Activated CD4-positive, CD25-positive, alpha-beta regulatory T cell (primary cell): Measurements from ENCODE around the gene RRP15.

Source experiments
- DNase-seq, 4 experiments: peaks; one replicate each; lab custom pipeline; 2025; lab: John Stamatoyannopoulos, UW

RRP15 gene

GRCh38 chr1:218284917-218285635 lies at the start of gene RRP15:
RRP15 (plus strand) TSS chr1:218285293; CDS start chr1:218285317, 24 bp downstream.
- DNase-seq, result peak; percentile 68 to 84 (median 72)

DNA sequence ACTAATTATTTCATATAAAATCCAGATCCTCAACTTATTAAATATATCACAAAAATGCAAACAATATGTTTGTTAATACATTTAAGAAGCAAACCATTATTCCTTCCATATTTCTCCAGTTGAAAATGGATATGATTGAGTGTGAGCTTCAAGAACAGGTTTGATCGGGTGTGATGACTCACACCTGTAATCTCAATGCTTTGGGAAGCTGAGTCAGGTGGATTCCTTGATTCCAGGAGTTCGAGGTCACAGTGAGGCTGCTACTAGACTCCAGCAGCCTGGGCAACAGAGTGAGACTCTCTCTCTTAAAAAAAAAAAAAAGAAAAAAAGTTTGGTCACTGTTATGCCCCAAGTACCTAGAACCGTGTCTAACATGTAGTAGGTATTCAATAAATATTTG lies 42.9 kb upstream of the RRP15 start:
- DNase-seq, result no peak

GRCh38 chr1:218247339-218247738 lies 37.8 kb upstream of the RRP15 start:
- no peak for DNase-seq

- no peak for DNase-seq
Observed at GRCh38 chr1:218249338-218250140, 35.6 kb upstream of the RRP15 start.

GRCh38 chr1:218250492-218250891 lies 34.6 kb upstream of the RRP15 start:
- no peak for DNase-seq

- DNase-seq, result no peak
Observed at GRCh38 chr1:218254296-218254946, 30.7 kb upstream of the RRP15 start.

DNA sequence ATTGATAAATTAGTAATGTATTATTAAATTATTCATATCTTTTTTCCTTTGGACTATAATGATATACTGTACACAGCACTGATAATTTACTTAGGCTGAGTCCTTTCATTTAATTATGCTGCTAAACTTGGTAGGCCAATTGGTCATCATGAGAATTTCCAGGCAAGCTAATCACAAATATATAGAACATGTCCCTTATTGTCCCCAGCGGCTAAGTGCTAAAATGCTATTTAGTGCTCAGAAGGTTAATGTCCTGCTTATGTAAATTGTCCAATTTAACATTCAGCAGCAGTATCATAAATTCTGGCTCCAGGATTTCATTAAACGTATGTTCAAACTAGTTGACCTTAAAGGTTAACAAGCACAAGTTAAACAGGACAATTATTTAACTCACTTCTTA lies 30.0 kb upstream of the RRP15 start:
- no peak for DNase-seq

GRCh38 chr1:218257371-218257770 lies 27.7 kb upstream of the RRP15 start:
- DNase-seq, result no peak

DNA sequence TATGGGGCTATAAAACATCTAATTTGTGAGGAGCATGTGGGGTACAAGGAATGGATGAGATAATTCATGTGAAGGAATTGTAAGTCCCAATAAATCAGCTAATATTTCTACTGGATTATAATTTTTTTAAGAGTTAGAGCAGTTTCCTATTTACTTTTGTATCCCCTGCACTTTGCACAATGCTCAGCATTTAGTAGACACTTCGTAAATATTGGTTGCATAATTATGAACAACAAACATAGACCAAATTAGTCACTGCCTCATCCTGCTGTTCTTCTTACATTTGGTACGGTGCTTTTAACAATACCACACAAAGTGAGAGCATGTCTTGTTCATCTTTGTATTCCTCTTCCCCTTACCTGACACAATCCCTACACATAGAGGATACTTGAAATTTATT lies 27.1 kb upstream of the RRP15 start:
- no peak for DNase-seq

GRCh38 chr1:218259339-218259738 lies 25.8 kb upstream of the RRP15 start:
- DNase-seq, result no peak

DNA sequence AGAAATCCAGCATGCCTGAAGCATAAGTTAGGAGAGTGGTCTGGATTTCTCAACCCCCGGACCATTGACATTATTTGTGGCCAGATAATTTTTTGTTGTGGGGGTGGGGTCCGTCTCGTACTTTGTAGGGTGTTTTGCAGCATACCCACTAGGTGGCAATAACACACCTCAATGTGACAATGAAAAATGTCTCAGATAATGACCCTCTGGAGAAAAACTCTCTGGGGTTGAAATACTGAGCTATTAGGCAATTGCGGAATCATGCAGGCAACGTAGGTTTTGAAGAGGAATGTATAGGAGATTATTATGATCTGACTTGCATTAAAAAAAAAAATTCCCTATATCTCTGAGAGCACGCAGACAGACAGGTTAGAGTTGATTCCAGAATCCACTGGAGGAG lies 25.3 kb upstream of the RRP15 start:
- no peak for DNase-seq

DNA sequence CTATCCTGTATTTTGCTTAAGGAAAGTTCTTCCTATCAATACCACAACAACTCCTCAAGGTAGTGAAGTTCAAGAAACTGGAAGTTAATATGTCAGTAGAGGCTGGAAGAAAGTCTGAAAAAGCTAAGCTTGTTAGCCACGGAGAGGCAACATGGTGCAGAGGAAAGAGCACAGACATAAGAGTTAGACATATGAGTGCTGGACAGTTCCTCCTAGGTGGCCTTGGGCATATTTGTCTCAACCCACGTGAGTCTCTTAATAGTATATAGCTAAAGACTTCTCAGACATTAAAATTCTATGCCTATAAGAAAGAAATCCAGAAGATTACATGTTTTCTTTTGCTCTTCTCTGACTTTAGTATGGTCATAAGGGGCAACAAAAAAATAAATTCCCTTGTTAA lies 22.8 kb upstream of the RRP15 start:
- no peak for DNase-seq

GRCh38 chr1:218266356-218266755 lies 18.7 kb upstream of the RRP15 start:
- DNase-seq, result no peak

- DNase-seq, result no peak
Observed at GRCh38 chr1:218272366-218272765, 12.7 kb upstream of the RRP15 start.

DNA sequence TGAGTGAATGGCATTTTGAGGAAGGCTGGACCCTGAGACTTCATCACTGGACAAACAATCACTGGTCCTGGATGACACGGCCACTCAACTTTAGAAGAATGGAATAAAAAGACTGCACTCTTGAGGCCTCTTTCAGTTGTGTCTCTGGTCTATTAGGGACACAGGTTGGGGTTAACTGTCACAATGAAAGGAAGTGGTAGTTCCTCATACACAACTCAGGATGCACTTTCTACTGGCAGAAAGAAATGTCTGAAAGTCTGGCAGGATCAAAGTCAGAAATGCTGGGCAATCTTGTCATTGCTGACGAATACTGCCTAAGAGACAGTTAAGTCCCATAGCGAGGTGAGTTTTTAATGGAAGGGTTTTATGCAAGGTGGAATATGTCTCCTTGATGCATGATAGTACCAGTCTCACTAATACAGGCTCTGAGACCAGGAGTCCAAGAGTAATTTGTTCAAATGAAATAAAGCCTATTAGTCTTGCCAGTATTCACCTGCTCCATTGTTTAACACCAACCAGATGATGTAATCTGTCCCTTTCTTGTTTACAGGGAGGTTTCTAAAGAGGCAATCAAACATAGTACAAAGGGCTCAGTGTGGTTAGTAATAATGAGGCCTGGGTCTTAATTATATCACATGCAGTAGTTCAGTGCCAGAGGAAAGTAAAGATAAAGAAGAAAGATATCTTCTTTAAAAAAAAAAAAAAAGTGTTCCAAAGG lies 11.2 kb upstream of the RRP15 start:
- DNase-seq, result no peak

GRCh38 chr1:218274511-218274910 lies 10.6 kb upstream of the RRP15 start:
- no peak for DNase-seq

GRCh38 chr1:218275823-218276222 lies 9.3 kb upstream of the RRP15 start:
- no peak for DNase-seq

- no peak for DNase-seq
Observed at GRCh38 chr1:218281285-218281684, 3.8 kb upstream of the RRP15 start.

DNA sequence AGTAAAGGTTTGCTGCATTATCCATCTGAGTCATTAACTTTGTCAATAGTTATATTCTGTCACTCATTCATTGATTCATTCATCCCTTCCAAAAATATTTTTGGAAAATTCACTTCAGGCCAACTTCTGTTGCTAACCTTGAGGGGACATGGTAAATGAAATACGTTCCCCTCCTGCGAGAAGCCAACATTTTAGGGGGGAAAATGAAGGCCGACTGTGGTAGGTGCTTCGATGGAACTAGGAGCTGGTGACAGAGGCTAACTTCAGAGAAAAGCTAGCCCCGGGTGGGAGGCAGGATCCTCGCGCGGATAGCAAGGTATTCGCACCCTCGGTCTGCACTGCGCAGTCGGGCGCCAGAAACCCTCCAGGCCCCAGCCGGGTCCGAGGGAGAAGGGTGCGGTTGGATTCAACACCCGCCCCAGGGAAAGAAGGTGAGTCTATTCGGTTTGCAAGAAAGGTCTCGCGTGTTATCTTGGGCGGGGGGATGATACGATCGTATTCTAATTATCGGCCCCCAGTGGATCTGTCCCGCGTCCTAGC lies 646 bp upstream of the RRP15 start:
- no peak for DNase-seq

DNA sequence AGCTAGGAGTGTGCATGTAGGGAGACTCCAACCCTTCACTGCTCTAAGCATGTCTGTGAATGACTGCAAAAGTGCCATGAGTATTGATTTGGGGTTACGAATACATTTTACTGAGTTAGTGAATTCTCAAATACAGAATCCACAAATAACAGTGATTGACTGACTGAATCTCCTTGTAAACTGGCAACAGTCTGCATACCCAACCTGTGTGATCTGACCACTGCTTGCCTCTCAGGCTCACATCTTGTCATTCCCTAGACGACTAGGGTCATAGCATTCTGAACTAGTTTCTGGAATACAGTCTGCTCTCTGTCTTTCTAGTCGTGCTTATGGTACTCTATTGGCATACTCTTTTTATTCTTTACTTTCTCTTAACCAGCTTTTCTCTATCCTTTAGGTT lies 7.4 kb downstream of the RRP15 start:
- no peak for DNase-seq

DNA sequence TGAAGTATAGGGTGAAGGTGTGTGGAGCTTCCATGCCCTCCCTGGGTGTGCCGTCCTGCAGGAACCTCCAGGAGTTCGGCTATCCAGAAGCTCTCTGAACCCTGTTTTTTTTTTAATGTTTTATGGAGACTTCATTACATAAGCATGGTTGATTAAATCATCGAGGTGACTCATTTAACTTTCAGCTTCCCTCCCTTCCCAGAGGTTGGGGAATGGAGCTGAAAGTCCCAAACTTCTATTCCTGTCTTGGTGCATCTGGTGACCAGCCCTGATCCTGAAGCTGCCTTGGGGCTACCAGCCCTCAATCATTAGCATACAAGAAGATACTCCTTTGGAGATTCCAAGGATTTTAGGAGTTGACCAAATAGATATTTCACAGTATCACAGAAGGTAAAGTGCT lies 9.5 kb downstream of the RRP15 start:
- no peak for DNase-seq

- no peak for DNase-seq
Observed at GRCh38 chr1:218296162-218296561, 11.1 kb downstream of the RRP15 start.
